Measurements from ENCODE around the gene TMEM39B.
A peak's percentile ranks its signal among the peaks of the same experiment; 100 is the strongest.
"Not testable (repeated sequence)": the region's sequence is repeated elsewhere in the genome, so short reads cannot be mapped to it uniquely, and the experiment has no call there.

The TMEM39B gene

DNA sequence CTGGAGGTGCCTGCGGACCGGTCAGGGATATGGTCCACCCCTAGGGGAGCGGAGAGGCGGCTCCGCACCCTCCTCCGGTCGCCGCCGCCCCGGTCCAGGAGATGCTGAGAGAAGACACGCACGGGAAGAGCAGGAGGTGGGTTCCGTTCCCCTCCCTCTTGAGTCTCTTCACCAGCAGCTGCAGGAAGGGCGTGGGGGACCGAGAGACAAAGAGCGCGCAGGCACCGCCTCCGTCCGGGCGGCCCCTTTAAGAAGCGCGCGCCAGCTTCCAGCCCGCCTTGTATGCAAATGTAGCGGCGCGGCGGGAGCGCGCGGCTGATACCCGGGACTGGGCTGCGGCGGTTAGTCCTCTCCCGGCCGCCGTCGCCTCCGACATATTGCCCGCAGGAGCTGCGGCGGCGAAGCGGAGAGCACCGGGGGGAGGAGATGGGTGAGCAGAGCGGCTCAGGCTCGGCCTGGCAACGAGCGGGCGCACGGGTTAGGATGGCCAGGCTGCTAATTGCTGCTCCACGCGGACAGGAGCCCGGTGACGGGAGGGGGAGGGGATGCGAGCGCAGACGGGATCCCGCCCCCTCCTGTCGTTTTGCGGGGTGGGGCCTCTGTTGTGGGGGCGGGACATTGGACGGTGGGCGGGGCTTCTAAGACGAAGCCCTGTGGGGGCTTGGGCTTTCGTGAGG lies at the start of gene TMEM39B:
TSS of gene TMEM39B (plus strand) at position 318 of the 677 bp plus-strand sequence. CDS start at position 427, 109 bp downstream.
- peak; percentile 93 for DNase-seq (ENCODE audit: low spot score)

DNA sequence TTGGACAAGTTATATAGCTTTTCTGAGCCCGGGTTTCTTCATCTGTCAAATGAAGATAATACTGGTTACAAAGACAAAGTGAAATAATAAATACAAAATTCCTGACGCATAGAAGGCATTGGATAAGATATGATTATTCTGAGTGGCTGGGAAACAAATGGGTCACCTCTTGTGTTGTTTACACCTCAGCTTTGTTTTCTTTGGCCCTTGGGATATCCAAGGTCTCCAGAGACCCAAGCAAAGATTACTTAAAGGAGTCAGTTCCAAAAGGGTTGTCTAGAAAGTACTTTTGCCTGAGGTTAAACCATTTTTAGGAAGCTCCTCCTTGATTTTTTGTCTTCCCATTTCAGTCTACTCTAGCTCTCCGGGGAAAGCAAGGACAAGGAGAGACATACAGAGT lies 49.4 kb upstream of the TMEM39B start:
- DNase-seq (ENCODE audit: low spot score), result no peak

DNA sequence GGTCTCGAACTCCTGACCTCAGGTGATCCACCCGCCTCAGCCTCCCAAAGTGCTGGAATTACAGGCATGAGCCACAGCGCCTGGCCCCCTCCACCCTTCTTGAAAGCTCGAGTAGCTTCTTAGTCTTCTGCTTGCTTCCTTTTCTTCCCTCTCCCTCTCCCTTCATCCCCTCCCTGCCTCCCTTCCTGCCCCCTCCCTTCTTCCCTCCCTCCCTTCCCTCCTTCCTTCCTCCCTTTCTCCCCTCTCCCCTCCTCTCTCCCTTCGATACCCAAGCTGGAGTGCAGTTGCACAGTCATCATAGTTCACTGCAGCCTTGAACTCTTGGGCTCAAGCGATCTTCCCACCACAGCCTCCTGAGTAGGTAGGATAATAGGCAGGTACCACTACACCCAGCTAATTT lies 47.2 kb upstream of the TMEM39B start:
- DNase-seq (ENCODE audit: low spot score), result no peak

DNA sequence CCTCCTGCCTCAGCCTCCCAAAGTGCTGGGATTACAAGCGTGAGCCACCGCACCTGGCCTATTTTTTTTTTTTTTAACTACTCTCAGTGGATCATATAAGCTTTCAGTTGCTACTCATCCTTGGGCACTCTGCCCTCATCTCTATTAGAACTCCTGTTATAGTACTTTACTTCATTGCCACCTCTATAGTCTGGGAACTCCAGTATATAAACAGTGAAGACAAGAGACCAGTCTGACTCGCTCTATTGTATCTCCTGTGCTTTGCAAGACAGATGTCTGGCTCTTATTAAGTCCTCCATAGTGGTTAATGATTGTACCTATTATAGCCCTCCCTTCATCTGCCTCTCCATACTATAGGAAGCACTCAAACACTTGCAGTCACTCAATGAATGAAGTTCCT lies 44.0 kb upstream of the TMEM39B start:
- no peak for DNase-seq (ENCODE audit: low spot score)

DNA sequence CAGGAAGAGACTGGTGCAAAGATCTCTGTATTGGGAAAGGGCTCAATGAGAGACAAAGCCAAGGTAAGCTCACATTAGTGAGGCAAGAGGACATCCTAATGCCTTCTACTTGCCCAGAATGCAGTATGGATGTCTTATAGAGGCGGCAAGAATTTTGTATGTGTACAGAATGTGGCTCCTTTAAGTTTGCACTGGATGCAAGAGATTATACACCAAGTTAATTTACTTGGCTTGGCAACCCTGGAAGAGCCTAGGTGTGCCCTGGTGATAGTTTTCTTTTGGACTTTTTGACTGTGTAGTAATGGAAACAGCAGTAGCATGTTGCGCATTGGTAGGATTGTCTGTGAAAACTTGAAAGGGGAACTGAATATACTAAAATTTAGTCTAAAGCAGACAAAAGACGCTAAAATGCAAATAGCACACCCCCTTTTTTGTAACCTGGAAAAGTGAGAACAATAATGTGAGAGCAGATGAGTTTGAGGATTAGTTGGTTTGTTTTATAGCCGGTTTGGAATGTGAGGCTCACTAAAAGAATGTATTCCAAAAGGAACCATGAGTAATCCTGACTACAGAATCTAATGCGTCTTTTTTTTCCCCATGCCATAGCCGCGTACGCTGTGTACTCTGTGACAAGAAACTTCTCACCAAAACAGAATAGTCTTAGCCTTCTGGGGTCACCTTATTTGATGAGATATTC lies 41.0 kb upstream of the TMEM39B start:
- no peak for DNase-seq (ENCODE audit: low spot score)

DNA sequence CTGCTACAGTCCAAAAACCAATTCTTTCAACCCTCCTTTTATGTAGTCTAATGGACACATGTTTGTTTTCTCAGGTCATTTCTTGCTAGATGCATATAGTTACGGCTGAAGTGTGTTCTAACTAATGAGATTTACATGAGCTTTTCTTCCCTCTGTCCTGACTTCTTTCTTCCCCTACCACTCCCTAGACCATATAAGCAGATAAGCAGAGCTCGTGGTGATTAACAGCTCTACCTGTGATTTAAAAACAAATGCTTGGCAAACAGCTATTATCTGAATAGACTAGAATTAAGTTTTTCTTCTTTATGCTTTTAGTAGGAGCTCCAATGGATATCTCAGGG lies 40.5 kb upstream of the TMEM39B start:
- no peak for DNase-seq (ENCODE audit: low spot score)

DNA sequence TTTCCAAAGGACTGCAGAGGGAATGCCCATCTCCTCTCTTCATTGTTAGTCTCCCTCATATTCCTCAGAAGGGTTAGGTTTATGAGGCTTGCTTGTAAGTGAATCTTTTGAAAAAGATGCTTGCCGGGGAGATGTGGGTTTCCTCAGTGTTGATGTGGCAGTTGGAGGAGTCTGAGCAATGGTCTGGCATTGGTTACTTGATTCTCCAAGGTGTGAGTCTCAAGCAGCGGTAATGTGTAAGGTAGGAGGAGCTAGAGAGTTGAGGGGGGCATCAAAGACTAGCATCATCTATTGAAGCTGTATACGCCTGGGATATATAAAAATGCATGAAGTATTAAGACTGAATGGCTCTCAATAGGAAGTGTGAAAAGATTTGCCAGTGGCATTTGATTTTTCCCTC lies 37.6 kb upstream of the TMEM39B start:
- DNase-seq (ENCODE audit: low spot score), result no peak

DNA sequence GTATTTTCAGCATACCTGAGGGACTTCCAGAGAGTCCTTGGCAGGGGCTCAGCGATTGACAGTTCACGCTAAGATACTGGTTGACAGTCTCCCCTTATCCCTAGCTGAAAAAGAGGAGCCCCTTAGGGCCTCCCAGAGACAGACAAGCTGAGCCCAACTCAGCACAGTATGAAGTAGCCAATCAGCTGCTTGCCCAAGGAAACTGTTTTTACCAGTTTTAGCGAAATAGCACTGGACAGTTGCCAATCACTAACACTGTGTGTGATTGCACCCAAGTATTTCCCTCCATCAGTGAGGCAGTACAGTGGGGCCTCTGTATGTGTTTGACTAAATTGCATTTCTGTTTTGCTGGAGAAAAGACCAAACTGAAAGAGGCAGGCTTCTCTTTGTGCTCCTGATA lies 32.0 kb upstream of the TMEM39B start:
- no peak for DNase-seq (ENCODE audit: low spot score)

DNA sequence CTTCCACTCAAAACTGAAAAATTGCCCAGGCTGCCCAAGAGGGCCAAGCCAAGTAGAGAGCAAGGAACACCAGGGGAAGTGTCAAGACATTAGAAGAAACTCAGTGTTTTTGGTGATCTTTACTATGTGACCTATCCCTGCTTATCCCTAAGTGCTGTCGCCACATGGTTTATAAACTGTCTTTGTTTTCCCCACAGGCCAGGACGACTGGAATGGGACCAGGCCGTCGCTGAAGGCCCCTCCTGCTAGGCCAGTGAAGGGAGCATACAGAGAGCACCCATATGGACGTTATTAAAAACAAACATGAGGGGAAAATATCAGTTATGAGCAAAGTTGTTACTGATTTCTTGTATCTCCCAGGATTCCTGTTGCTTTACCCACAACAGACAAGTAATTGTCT lies 30.4 kb upstream of the TMEM39B start:
- DNase-seq (ENCODE audit: low spot score), result no peak

DNA sequence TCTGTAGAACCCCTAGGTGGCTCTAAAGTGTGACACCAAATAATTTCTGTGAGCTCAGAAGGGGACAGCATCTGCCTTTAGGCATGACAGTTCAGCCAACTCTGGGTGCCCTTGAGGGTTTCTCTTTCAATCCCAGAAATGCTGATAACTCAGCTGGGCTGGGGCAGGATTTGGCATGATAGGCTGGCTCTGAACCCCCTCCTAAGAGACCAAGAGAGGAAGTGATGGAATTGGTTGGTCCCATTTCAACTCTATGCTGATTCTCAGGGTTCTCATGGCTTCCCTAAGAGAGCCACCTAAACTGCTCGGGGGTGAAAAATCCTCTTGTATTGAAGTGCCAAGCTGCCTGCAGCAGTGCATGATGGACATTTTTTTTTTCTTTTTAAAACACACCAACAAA lies 28.5 kb upstream of the TMEM39B start:
- DNase-seq (ENCODE audit: low spot score), result no peak

DNA sequence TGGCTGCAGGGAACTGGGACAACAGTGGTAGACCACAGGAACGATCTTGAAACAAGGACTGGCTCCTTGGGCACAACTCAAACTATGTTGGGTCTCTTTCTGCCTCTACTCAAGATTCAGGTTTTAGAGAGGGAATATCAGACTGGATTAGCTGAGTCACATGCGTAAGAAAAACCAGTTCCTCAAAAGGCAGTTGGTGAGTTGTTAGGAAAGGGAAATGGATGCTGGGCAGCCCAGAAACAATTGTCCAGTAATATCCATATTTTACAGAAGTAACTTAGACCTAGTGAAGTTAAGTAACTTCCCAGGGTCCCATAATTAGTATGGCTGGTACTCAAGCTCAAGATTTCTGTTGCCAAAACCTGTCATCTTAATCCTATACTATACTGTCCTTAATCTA lies 27.0 kb upstream of the TMEM39B start:
- no peak for DNase-seq (ENCODE audit: low spot score)

DNA sequence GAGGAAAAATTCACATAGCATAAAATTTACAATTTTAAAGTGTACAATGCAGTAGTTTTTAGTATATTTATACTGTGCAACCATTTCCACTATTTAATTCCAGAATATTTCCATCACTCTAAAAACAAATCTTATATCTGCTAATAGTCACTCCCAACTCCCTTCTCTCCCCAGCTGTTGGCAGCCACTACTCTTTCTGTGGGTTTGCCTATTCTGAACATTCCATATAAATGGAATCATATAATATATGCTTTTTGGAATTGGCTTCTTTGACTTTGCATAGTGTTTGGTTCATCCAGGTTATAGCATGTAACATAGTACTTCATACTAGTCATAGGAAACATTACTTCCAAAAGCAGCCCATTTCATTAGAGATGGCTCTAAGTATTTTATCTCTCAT lies 25.0 kb upstream of the TMEM39B start:
- no peak for DNase-seq (ENCODE audit: low spot score)

DNA sequence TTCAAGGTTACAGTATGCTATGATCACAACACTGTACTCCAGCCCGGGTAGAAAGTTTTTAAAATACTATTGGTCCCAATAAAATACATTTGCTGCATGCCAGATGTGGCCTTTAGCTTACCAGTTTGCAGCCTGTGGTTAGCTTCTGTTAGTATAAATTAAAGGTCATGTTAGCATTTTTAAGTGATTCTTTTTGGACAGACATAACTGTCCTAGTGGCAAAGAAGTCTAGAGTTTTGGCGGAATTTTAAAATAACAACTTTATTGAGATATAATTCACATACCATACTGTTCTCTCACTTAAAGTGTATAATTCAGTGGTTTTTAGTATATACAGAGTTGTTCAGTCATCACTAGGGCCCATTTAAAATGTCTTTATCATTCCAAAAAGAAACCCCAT lies 24.3 kb upstream of the TMEM39B start:
- no peak for DNase-seq (ENCODE audit: low spot score)

DNA sequence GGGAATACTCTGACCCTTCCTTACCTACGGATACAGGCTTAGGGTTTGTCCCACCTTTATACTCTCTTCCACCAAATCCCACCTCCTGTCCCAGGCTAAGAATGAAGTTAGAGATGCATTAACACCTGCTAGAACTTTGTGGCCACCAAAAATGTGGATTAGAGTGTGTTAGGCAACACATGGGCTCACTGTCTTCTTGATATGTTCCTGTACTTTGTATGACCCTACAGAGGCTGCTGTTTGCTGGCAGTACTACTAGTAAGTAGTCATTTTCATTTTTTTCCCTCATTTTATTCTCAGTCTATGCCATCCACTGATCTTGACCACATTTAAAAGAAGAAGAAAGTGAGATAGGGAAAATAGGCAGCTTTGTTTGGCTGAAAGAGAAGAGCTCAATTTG lies 21.0 kb upstream of the TMEM39B start:
- no peak for DNase-seq (ENCODE audit: low spot score)

DNA sequence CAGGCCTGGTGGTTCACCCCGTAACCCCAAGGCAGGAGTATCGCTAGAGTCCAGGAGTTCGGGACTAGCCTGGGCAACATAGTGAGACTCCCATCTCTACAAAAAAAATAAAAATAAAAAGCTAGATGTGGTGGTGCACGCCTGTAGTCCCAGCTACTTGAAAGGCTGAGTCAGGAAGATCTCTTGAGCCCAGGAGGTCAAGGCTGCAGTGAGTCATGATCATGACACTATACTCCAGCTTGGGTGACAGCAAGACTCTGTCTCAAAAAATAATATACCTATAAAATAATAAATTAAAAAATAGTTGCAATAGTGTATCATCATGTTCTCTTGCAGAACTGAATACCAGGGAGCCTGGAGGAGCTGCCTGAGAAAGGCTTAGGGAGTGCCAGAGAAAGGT lies 19.9 kb upstream of the TMEM39B start:
- DNase-seq (ENCODE audit: low spot score), result no peak

DNA sequence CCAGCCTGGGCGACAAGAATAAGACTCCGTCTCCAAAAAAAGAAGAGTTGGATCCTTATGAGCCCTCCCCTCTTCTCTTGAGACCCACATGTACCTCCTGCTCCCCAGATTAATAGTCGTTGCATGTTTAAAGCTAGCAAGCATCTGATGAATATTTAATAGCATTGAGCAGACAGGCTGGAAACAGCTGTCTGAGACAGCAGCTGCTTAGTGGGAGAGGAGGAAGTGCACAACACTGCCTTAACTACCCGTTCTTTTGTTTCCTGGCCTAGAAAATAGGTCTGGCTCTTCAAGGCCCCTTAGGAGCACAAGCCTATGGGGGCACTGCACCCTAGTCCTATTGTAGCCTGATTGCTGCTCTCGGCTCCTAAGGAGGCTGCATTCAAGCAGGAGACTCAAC lies 17.3 kb upstream of the TMEM39B start:
- DNase-seq (ENCODE audit: low spot score), result peak; percentile 36

DNA sequence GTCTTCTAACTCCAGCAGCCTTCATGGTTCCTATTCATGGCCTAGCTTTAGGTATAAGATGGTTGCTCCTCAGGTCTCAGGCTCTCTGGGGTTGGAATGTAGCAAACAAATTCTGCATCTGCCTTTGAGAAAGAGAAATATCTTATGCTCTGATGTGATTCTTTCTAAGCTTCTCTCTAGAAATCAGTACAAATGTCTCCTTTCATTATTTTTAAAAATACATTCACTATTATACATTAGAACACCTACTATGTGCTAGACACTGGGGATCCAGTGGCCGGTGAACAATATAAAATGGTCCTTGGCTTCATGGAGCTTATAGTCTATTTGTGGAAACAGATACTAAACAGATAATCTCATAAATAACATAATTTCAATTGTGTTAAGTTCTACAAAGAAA lies 16.1 kb upstream of the TMEM39B start:
- DNase-seq (ENCODE audit: low spot score), result no peak

DNA sequence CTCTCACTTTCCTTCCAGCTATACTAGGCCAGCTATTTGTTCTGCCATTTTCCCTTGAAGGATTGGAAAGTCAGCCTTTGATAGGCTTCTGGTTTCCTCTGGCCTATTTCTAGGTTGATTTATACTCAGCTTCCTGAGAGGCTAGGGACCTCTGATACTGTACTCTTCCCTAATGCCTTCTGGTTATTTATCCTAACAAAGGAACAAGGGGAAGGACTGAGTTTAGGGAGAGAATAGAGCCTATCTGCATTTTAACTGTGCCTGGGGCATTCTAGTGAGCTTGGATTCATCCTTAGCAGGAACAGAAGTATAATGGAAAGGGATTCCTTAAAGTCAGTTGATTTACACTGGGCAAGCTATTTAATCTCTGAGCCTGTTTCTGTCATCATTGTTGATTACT lies 11.8 kb upstream of the TMEM39B start:
- no peak for DNase-seq (ENCODE audit: low spot score)

DNA sequence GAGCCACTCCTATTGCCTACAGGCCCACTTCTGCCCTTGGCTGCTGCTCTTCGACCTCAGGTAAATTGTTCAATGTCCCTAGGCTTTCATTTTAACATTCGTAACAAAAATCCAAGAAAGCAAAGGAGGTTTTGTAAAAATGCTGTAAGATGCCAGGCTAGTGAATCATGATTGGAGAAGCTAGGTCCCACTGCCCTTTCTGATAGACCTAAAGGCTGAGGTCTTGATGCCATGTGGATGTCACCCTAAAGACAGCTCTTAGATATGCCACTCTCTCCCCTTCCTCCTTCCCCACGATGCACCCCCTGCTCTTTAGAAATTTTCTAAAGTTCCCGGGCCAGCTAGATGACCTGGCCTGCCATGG lies 9.9 kb upstream of the TMEM39B start:
- no peak for DNase-seq (ENCODE audit: low spot score)

DNA sequence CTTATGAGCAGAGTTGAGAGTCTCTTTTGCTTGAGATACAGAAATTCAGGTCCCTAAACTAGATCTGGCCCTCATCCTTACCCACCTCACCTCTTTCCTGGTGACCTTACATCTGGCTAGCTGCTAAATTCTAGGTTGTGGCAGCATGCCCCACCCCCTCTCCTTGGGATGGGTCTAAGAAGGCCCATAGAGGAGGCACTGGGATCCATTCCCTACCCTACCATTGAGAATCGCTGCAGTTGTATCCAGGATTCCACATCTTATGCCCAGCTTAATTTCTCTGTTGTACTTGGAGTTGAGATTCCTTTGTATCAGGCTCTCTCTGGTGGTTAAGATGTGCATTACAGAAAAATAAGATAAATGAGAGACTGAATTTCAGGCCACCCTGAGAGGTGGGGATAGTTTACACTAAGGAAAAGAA lies 9.5 kb upstream of the TMEM39B start:
- peak; percentile 52 for DNase-seq (ENCODE audit: low spot score)

DNA sequence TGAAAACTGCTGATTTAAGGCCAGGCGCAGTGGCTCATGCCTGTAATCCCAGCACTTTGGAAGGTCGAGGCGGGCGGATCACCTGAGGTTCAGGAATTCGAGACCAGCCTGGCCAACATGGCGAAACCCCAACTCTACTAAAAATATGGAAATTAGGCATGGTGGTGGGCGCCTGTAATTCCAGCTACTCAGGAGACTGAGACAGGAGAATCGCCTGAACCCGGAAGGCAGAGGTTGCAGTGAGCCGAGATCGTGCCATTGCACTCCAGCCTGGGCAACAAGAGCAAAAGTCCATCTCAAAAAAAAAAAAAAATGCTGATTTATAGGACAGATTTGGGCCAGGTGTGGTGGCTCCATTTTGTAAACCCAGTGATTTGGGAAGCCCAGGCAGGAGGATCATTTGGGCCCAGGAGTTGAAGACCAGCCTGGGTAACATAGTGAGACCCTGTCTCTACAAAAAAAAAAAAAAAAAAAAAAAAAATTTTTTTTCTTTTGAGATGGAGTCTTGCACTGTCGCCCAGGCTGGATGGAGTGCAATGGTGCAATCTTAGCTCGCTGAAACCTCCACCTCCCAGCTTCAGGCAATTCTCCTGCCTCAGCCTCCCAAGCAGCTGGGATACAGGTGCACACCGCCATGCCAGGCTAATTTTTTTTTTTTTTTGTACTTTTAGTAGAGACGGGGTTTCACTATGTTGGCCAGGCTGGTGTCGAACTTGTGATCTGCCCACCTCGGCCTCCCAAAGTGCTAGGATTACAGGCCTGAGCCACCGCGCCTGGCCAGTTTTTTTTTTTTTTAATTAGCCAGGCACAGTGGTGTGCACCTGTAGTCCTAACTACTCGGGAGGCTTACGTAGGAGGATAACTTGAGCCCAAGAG lies 6.9 kb upstream of the TMEM39B start:
- DNase-seq (ENCODE audit: low spot score), result not testable (repeated sequence)

DNA sequence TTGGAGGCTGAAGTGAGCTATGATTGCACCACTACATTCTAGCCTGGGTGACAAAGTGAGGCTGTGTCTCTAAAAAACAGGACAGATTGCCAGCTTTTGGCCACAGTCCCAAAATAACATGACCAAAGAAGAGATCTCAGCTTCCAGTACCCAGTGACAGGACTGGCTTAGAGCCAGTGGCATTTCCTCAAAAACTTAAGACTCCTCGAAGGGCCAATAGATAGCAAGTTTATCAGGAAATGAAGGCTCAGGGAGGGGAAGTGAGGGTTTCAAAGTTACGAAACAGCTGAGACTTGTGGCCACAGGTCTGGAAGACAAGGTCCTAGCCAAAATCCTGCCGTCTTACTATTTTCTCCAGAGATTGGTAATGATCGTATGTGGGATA lies 6.3 kb upstream of the TMEM39B start:
- no peak for DNase-seq (ENCODE audit: low spot score)

DNA sequence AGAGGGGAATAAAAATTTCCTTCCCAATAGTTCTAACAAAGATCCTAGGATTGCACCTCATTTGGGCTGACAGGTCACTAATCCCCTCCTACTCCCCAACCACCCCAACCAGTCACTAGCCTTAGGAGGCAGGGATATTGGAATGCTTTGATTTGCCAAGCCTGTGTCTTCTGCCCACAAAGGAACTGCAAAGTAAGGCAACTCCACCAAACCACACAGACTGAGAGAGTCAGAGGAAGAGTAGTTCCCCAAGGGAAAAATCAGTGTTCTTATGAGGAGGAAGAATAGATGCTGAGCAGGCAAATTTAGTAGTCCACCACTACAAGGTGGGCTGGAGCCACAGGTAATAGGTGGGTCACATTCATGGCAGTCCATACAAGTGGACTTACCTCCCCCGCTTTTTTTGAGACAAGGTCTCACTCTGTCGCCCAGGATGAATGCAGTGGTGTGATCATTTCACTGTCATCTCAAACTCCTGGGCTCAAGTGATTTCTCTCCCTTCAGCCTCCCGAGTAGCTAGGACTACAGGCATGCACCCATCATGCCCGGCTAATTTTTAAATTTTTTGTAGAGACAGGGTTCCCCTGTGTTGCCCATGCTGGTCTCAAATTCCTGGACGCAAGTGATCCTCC lies 3.7 kb upstream of the TMEM39B start:
- DNase-seq (ENCODE audit: low spot score), result no peak
